Embryonic facial prominence (tissue), 1 donor: Measurements from ENCODE around the gene FDXACB1.

Experiments used
- DNase-seq: peaks from one replicate; pipeline ENCODE4 v3.0.0-alpha.2; 2016; ENCODE audit errors: extremely low spot score

Gene FDXACB1

GRCh38 chr11:111878849-111879636 lies at the start of gene FDXACB1, which contains the start of gene CFAP68:
Gene FDXACB1 (minus strand): TSS chr11:111879165. CDS start chr11:111879132, 33 bp downstream.
Gene CFAP68 (plus strand): TSS chr11:111879541. CDS start chr11:111879561, 20 bp downstream.
- DNase-seq = peak; percentile 97

- peak; percentile 89 for DNase-seq
Observed at GRCh38 chr11:111926505-111927391, 47.8 kb upstream of the FDXACB1 start.

DNA sequence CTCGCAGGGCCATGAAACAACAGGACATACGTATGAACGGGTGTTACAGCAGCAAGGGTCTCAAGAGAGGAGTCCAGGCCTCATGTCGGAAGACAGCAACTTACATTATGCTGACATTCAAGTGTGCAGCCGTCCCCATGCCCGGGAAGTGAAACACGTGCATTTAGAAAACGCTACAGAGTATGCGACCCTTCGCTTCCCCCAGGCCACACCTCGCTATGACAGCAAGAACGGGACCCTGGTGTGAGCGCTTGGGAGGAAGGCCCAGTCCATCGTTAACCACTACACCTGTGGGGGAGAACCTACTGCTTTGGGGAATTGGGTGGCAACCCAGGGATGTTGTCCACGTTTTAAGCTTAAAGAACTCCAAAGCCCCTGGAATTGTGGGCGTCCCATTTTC lies 47.0 kb upstream of the FDXACB1 start:
- no peak for DNase-seq

DNA sequence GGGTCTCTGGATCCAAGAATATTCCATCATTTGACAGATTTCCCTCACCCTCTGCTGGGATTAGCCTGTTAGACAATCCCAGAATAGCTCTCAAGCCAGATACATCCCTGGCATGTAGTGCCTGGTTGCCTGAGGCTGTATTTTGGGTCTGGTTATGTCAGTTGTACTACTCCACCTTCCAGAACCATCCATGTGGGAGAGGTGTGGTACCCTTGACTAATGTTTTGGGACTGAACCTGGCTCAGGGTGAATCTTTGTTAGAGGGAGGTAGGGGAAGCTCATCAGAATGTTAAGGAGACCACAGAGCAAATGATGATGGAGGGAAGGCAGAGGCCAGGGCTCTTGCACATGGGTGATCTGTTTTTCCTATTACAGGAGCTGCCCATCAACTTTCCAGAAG lies 45.0 kb upstream of the FDXACB1 start:
- DNase-seq = no peak

DNA sequence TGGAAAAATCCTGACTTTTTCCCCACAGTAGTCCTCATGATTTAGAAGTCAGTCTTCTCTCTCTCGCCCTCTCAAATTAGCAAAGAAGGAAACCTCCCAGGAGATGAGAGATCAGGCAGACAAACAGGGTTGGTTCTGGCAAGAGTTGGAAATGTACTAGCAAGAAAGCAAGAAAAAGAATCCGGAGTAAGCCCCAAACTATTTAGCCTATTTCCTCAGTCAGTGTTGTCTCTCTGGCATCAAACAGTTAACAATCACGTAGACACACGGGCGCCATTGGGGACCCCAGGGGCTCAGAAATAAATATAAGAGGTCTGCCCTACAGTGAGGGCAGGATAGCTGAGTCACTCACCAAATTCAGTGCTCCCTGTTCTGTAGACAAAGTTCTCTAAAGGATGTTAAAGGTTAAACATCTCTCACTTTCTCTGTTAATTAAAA lies 44.4 kb upstream of the FDXACB1 start:
- no peak for DNase-seq

DNA sequence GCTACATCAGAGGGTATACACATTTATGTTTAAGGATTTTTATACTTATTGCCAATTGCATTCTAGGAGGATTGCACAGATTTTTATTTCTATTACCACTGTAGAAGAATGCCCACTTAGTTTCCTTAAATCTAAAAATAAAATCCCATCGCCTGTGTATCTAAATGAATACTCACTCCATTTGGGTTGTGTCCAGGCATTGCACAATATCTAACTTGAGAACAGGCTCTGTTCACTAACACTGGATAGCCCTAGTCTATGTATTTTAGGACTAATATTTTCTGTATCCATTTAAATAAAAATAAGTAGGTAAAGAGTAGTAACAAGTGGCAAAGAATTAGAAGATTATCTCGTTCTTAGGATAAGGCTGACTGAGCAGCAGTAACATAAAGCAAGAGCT lies 43.8 kb upstream of the FDXACB1 start:
- DNase-seq = no peak

DNA sequence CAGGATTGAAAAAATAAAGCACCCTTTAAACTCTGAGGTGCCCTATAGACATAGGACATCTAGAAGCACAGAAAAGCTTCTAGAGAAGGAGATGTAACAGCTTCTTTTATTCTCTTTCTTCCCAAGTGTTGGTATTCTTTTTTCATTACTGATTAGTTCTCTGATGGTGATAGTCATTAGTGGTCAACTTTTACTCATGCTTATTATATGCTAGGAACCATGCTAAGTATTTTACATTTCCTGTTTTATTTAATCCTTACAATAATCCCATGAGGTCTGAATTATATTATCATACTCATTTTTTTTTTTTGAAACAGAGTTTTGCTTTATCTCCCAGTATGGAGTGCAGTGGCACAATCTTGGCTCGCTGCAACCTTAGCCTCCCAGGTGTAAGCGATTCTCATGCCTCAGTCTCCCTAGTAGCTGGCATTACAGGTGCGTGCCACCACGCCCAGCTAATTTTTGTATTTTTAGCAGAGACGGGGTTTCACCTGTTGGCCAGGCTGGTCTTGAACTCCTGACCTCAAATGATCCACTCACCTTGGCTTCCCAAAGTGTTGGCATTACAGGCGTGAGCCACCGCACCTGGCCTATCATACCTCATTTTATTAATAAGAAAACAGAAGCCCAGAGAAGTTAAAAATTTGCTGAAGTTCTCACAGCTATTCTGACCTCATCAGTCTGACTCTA lies 42.7 kb upstream of the FDXACB1 start:
- no peak for DNase-seq

DNA sequence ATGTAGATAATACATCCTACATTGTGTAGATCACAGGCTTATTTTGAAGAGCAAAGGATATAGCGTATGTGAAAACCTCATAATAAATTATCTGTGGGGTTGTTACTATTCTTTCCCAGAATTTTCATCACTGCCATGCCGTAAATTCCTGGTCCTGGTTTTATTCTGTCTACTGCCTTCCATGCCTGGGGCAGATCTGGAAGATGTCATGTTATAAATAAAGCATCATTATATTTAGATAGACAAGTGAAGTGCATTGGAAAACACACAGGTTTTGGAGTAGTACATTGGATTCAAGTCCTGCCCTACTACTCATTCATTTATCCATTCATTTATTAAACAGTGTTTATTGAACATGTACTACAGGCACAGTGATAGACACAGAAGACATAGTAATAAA lies 41.9 kb upstream of the FDXACB1 start:
- DNase-seq = no peak

DNA sequence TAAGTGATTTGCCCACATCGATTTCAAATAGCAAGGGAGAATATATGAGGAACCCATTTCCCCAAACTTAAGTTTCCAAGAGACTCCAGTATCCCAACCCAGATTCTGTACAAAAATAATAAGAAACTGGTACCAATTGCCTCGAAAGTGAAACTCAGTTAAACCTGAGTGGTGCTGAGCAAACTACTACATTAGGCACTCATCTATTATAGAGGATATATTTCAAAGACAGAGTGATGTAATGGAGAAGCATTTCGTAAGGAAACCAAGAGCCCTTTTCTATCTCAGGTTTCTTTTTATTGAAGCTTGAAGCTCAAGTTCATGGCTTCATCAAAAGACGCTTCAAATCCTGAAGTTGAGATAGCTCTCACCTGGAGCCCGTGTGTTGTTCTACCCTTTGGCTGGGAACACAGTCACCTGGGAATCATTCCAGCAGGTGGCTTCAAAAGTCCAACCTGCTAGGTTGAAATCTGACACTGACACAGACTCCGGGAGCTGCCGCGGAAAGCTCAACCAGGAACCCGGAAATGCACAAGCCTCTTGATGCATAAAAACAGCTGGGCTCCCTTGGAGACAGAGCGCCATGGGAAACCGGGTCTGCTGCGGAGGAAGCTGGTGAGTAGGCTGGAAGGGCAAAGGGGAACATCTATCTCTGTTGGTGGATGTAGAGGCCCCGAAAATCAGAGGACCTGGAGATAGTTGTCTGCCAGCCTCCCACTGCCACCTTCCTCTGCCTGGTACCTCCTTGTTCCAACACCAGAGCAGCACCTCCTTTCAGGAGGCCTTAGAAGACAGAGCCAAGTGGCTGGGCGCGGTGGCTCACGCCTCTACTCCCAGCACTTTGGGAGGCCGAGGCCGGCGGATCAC lies 39.7 kb upstream of the FDXACB1 start, which contains the start of gene C11orf52:
Gene C11orf52 (plus strand): TSS at position 524 of the 867 bp plus-strand sequence. CDS start 60 bp downstream, at position 584.
- no peak for DNase-seq

- DNase-seq = no peak
Observed at GRCh38 chr11:111917788-111918187, 38.8 kb upstream of the FDXACB1 start.

GRCh38 chr11:111917312-111917711 lies 38.3 kb upstream of the FDXACB1 start:
- DNase-seq = no peak

- DNase-seq = no peak
Observed at GRCh38 chr11:111916768-111917167, 37.8 kb upstream of the FDXACB1 start.

DNA sequence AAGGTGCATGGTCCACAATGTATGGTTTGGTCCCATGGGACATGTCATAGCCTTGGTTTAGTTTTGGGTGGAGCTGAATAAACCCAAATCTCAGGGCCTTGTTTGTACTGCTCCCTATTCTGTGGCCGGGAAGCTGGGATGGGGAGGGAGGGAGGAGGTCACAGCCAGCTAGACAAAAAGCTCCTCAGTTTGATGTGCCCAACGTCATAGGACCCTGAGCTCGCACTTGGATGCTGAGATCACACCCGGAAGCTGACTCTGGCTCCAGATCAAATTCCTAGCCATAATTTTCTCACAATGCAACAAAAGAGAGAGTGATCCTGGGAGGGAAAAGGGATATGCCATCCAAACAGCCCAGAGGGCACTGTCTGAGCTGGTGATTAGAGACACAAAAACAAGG lies 35.0 kb upstream of the FDXACB1 start:
- peak; percentile 50 for DNase-seq

- DNase-seq = no peak
Observed at GRCh38 chr11:111913031-111913861, 34.3 kb upstream of the FDXACB1 start.

DNA sequence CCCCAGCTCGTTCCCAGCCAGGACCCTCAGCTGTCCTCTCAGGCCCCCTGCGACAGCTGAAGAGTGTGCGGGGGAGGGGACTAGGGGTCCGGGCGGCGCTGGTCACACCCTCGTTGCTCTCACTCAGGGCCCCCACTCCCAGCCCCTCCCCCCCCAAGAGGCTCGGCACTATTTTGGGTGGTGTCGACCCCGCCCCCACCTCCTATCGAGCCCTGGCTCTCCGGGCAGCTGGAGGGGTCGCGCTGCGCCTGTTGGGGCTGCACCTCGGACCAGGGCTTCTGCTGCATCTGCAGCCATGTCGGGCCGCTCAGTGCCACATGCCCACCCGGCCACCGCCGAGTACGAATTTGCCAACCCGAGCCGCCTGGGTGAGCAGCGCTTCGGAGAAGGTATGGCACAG lies 33.6 kb upstream of the FDXACB1 start, which contains the start of gene HSPB2:
Gene HSPB2 (plus strand): TSS at position 200 of the 400 bp plus-strand sequence. CDS start 96 bp downstream, at position 296.
- no peak for DNase-seq

DNA sequence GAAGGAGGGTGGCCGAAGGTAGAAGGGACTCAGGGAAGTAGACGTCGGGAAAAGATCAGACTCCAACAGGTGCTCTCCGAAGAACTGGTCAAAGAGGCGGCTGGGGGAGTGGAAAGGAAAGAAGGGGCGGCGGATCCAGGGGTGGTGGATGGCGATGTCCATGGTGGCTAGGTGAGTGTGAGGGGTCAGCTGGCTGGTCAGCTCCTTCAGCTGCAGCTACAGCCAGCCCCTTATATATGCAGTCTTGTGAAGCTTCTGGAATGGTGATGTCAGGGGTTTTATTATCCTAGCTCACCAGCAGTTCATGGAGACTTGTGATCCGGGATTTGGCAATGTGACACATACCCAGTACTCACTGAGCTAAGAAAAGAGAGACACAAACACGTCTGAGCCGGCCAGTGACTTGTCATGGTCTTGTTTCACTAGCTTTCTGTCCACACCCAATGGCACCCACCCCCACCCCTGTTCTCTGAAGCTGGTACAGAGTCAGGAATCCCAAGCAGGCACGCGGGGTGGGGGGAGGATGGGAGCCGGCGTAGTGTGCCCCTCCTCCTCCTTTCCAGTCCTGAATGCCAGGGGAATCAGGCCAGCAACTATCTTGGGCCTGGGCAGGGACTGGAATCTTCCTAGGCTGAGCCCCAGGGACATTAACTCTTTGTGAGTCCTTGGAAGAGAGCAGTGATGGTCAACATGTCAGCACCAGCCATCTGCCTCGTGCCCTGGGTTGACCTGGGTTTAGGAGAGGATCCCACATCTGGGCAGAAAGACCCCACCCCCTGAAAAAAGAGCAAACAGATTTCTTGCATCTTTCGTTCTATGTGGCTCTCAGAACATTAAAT lies 32.8 kb upstream of the FDXACB1 start, which contains the start of gene CRYAB:
Gene CRYAB (minus strand): TSS at position 208 of the 839 bp plus-strand sequence. CDS start 46 bp downstream, at position 162.
- DNase-seq = no peak

- DNase-seq = no peak
Observed at GRCh38 chr11:111910676-111911562, 32.0 kb upstream of the FDXACB1 start.

GRCh38 chr11:111909378-111909777 lies 30.4 kb upstream of the FDXACB1 start:
- no peak for DNase-seq
